Measurements from ENCODE around the gene ZC3H12D. TPM values are rescaled to one million over a fixed set of nuclear protein-coding genes. Genes with fewer than 3 reads are reported as not detected.

Gene ZC3H12D
- total and polyA plus RNA-seq, 2 of the 8 experiments (the other 6 are each of a cell fraction or from before 2014, with no cell fraction given): 0.05 to 0.07 TPM

DNA sequence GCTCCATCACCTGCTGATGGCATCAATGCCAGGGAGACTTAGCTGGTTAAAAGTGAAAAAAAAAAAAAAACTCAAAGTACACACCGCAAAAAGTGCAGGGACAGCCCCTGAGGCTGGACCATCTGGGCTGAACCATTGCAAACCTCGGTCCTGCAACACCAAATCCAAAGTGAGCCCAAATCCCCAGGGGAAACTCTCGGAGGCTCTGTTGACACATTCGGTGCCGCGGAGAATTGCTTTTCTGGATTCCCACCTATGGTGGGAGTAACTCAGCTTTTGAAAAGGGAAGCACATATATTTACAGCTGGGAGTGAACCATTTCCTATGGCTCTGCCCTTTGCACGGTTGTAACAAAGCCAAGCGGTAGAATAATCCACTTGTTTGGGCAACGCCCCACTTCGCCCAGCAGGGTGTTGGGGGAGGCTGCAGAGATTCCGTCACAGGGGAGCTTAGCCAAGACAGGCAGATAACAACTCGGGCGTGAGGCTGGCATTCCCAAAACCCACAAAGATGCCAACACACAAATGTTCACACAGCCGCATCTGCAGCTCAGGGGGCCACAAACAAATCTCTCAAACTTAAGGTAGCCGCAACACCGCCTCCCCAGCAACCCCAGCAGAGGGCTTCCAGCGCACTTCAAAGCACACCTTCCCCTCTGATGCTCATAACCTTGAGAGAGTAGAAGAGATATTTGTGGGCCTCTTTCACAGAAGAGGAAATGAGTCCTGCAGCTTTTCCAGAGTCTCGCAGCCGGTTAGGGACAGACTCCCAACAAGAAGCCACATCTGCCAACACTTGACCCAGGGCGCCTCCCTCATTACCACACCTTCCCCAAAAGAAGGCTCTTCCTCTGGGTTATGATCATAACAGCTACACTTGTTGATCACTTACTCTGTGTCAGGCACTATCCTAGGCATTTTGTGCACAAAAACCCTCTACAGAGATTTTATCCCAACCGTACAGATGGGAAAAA, 11.4 kb downstream of the ZC3H12D start:
- Histone ChIP-seq H2BK15ac (ENCODE audit: low read length) (no peak overlapping the region), H3K23me2 (ENCODE audit: low read depth, low read length) (no peaks in the 10 kb centered on the region), H2BK12ac (ENCODE audit: low read depth, low read length) (no peak overlapping the region), H3K14ac (ENCODE audit: insufficient read length) (no peak overlapping the region), H2BK20ac (ENCODE audit: low read length) (no peak overlapping the region), H4K91ac (replicated peaks; ENCODE audit: insufficient read length, low read length) (no peak overlapping the region), H3K4me2 (ENCODE audit: insufficient read depth in 1 of 2, low read depth in 2 of 2, low read length in 2 of 2) (no peak overlapping the region), H3K56ac (replicated peaks; ENCODE audit: insufficient read length, low read depth, low read length) (no peak overlapping the region), H2BK120ac (replicated peaks; ENCODE audit: low read depth, low read length) (no peak overlapping the region), H3K79me1 (ENCODE audit: low read depth, low read length) (no peaks in the 10 kb centered on the region), H3K9me3 (ENCODE audit: insufficient read depth in 2 of 2, low read depth in 1 of 2, low read length in 1 of 2) (no peaks in the 10 kb centered on the region), H3K27ac (ENCODE audit: low read depth, low read length) (no peak overlapping the region), H3K23ac (ENCODE audit: insufficient read length) (no peak overlapping the region), H3K4ac (replicated peaks; ENCODE audit: insufficient read length, low read depth, low read length) (no peak overlapping the region), H2AFZ (ENCODE audit: low read length) (no peak overlapping the region), H3K4me3 (ENCODE audit: extremely low read depth in 1 of 4, insufficient read depth in 2 of 4, low read depth in 3 of 4, low read length in 4 of 4) (no peak overlapping the region), H3K36me3 (ENCODE audit: control insufficient read depth in 2 of 4, insufficient read depth in 4 of 4, low read length in 3 of 4) (no peaks in the 10 kb centered on the region), H3K9ac (replicated peaks in 1 of 4; ENCODE audit: extremely low read depth in 1 of 4, low read depth in 3 of 4, low read length in 3 of 4) (no peak overlapping the region), H2AK5ac (ENCODE audit: low read depth, low read length) (no peak overlapping the region), H4K8ac (ENCODE audit: extremely low read depth, insufficient read depth, low read length) (no peak overlapping the region), H3K27me3 (replicated peaks in 1 of 4; ENCODE audit: control insufficient read depth in 3 of 4, extremely low read depth in 1 of 4, insufficient read depth in 3 of 4, low read length in 3 of 4) (no peaks in the 10 kb centered on the region), H3K18ac (ENCODE audit: extremely low read depth, low read length) (no peak overlapping the region), H3K79me2 (ENCODE audit: control insufficient read depth in 1 of 2, insufficient read depth in 2 of 2, low read length in 2 of 2) (no peaks in the 10 kb centered on the region), H3K4me1 (replicated peaks in 1 of 4; ENCODE audit: control insufficient read depth in 3 of 4, insufficient read depth in 4 of 4, low read length in 3 of 4) (peaks cover 0 to 5% (median 1%) of the 10 kb centered on the region in 4 experiments; a peak in 1 of 7 replicates), H4K20me1 (replicated peaks in 1 of 2; ENCODE audit: control insufficient read depth in 1 of 2, insufficient read depth in 2 of 2, low read length in 2 of 2) (no peaks in the 10 kb centered on the region), H4K5ac (ENCODE audit: insufficient read length, low read depth, low read length) (no peak overlapping the region), H2BK5ac (ENCODE audit: low read depth, low read length) (no peak overlapping the region)
- FAIRE-seq (no peak), DNase-seq (ENCODE audit: low read depth in 1 of 2, low spot score in 2 of 2) (no peak)
- ChIA-PET CTCF (ENCODE audit: partially characterized antibody) (interaction anchor here (0.6 to 2.7 kb wide), 14 partner anchors 8 to 385 kb away, joined by 3 to 8 read pairs (median 4); no protein-coding TSS in a partner anchor), POLR2A (ENCODE audit: partially characterized antibody) (no interaction called here)
- 89% methylated on average over 21 of the region's 21 CpGs; no CpG with 5 or more reads in 1 of the 2 experiments for WGBS, 2 experiments (ENCODE audit: extremely low coverage in 1 of 2, insufficient coverage in 1 of 2, insufficient read length in 1 of 2, insufficient replicate concordance in 2 of 2, low coverage in 1 of 2, low lambda C conversion rate in 2 of 2, missing lambda C conversion rate in 1 of 2)
- no peak for TF ChIP-seq SIX5 (IDR thresholded peaks at IDR 0.05; ENCODE audit: low read depth, low read length)
- no peak for TF ChIP-seq TBP (IDR thresholded peaks at IDR 0.05; ENCODE audit: low read depth, low read length)
- no peak for TF ChIP-seq TEAD4 (IDR thresholded peaks at IDR 0.05; ENCODE audit: low read depth, low read length)
- no peak for TF ChIP-seq JUND (IDR thresholded peaks at IDR 0.05; ENCODE audit: low read length)
- no peak for TF ChIP-seq SRF (IDR thresholded peaks at IDR 0.05; ENCODE audit: low read depth, low read length)
- TF ChIP-seq EGR1 (IDR thresholded peaks at IDR 0.05; ENCODE audit: borderline replicate concordance, low read depth, low read length): no peak
- TF ChIP-seq RFX5 (IDR thresholded peaks at IDR 0.05; ENCODE audit: borderline replicate concordance, low read depth, low read length): no peak
- TF ChIP-seq, protein P1, sequence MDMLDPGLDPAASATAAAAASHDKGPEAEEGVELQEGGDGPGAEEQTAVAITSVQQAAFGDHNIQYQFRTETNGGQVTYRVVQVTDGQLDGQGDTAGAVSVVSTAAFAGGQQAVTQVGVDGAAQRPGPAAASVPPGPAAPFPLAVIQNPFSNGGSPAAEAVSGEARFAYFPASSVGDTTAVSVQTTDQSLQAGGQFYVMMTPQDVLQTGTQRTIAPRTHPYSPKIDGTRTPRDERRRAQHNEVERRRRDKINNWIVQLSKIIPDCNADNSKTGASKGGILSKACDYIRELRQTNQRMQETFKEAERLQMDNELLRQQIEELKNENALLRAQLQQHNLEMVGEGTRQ (IDR thresholded peaks at IDR 0.05; ENCODE audit: low read length): no peak
- TF ChIP-seq, protein P2, sequence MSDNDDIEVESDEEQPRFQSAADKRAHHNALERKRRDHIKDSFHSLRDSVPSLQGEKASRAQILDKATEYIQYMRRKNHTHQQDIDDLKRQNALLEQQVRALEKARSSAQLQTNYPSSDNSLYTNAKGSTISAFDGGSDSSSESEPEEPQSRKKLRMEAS (IDR thresholded peaks at IDR 0.05): no peak
- no peak for TF ChIP-seq NANOG (IDR thresholded peaks at IDR 0.05; ENCODE audit: insufficient read depth, low read depth, low read length, poor library complexity, severe bottlenecking)
- TF ChIP-seq RBBP5 (IDR thresholded peaks at IDR 0.05; ENCODE audit: borderline replicate concordance, low read depth, low read length): no peak
